ENCODE data around the gene GTPBP4. TPM values are rescaled to one million over a fixed set of nuclear protein-coding genes. Genes with fewer than 3 reads are reported as not detected.
A peak's percentile ranks its signal among the peaks of the same experiment; 100 is the strongest.

The GTPBP4 gene
- total RNA-seq, 1 donor from 2014 or later = 106 TPM

- TF ChIP-seq EZH2 (IDR thresholded peaks at IDR 0.05; ENCODE audit: insufficient read depth, low read length) = no peak
- TF ChIP-seq CTCF (IDR thresholded peaks at IDR 0.05; ENCODE audit: insufficient read depth, low read depth, low read length) = no peak
- H2AFZ ChIP-seq (ENCODE audit: low read depth, low read length) = peak overlapping the region; percentile 60
- peak overlapping the region; percentile 93 for H3K4me3 Mint-ChIP-seq (ENCODE audit: unreplicated experiment)
- FAIRE-seq (no peak), DNase-seq (ENCODE audit: low read depth) (peak; percentile 44)
- H3K9ac ChIP-seq (ENCODE audit: low read length) = peak overlapping the region; percentile 97
- H3K4me2 ChIP-seq (ENCODE audit: low read length) = peak overlapping the region; percentile 94
- peaks cover 54% of the 10 kb centered on the region for H4K20me1 ChIP-seq (ENCODE audit: insufficient read depth, low read length)
- no peaks in the 10 kb centered on the region for H3K9me3 ChIP-seq (ENCODE audit: insufficient read depth, low read depth, low read length)
- no peaks in the 10 kb centered on the region for H3K27me3 ChIP-seq (ENCODE audit: insufficient read depth, low read length)
- peak overlapping the region; percentile 97 for H3K27ac ChIP-seq (ENCODE audit: low read depth, low read length)
- peaks cover 12% of the 10 kb centered on the region for H3K4me1 ChIP-seq (ENCODE audit: insufficient read depth, low read length)
- H3K79me2 ChIP-seq (ENCODE audit: insufficient read depth, low read length) = peaks cover 82% of the 10 kb centered on the region
- H3K36me3 ChIP-seq (ENCODE audit: insufficient read depth, low read length) = peaks cover 9% of the 10 kb centered on the region
- no peaks in the 10 kb centered on the region for H3K27me3 Mint-ChIP-seq (ENCODE audit: low read depth, unreplicated experiment)
- peak overlapping the region; percentile 94 for H3K27ac Mint-ChIP-seq (ENCODE audit: unreplicated experiment)
- peaks cover 21% of the 10 kb centered on the region for H3K4me1 Mint-ChIP-seq (ENCODE audit: low read depth, unreplicated experiment)
- H3K4me3 ChIP-seq (ENCODE audit: insufficient read depth, low read depth, low read length) = peak overlapping the region; percentile 99
- peaks cover 8% of the 10 kb centered on the region for H3K36me3 Mint-ChIP-seq (ENCODE audit: low read depth, unreplicated experiment)
- no peaks in the 10 kb centered on the region for H3K9me3 Mint-ChIP-seq (ENCODE audit: unreplicated experiment)
These were observed 61.3 kb downstream of the GTPBP4 start for GRCh38 chr10:1049425-1049958.

- Histone ChIP-seq H3K4me3 (ENCODE audit: insufficient read depth, low read depth, low read length) (peak overlapping the region; percentile 99), H3K9ac (ENCODE audit: low read length) (peak overlapping the region; percentile 97), H2AFZ (ENCODE audit: low read depth, low read length) (no peak overlapping the region), H3K4me1 (ENCODE audit: insufficient read depth, low read length) (peaks cover 18% of the 10 kb centered on the region), H3K27me3 (ENCODE audit: insufficient read depth, low read length) (no peaks in the 10 kb centered on the region), H3K27ac (ENCODE audit: low read depth, low read length) (peak overlapping the region; percentile 97), H3K36me3 (ENCODE audit: insufficient read depth, low read length) (peaks cover 9% of the 10 kb centered on the region), H4K20me1 (ENCODE audit: insufficient read depth, low read length) (peaks cover 51% of the 10 kb centered on the region), H3K9me3 (ENCODE audit: insufficient read depth, low read depth, low read length) (no peaks in the 10 kb centered on the region), H3K4me2 (ENCODE audit: low read length) (peak overlapping the region; percentile 94), H3K79me2 (ENCODE audit: insufficient read depth, low read length) (peaks cover 82% of the 10 kb centered on the region)
- peak overlapping the region; percentile 94 for H3K27ac Mint-ChIP-seq (ENCODE audit: unreplicated experiment)
- peaks cover 8% of the 10 kb centered on the region for H3K36me3 Mint-ChIP-seq (ENCODE audit: low read depth, unreplicated experiment)
- TF ChIP-seq EZH2 (IDR thresholded peaks at IDR 0.05; ENCODE audit: insufficient read depth, low read length) = no peak
- TF ChIP-seq CTCF (IDR thresholded peaks at IDR 0.05; ENCODE audit: insufficient read depth, low read depth, low read length) = no peak
- no peaks in the 10 kb centered on the region for H3K27me3 Mint-ChIP-seq (ENCODE audit: low read depth, unreplicated experiment)
- H3K9me3 Mint-ChIP-seq (ENCODE audit: unreplicated experiment) = no peaks in the 10 kb centered on the region
- H3K4me3 Mint-ChIP-seq (ENCODE audit: unreplicated experiment) = peak overlapping the region; percentile 93
- DNase-seq (ENCODE audit: low read depth) (no peak), FAIRE-seq (no peak)
- H3K4me1 Mint-ChIP-seq (ENCODE audit: low read depth, unreplicated experiment) = peaks cover 23% of the 10 kb centered on the region
These were observed 61.9 kb downstream of the GTPBP4 start for GRCh38 chr10:1050145-1050544.

GRCh38 chr10:1050554-1050953 lies 62.3 kb downstream of the GTPBP4 start:
- no peaks in the 10 kb centered on the region for H3K27me3 Mint-ChIP-seq (ENCODE audit: low read depth, unreplicated experiment)
- peaks cover 8% of the 10 kb centered on the region for H3K36me3 Mint-ChIP-seq (ENCODE audit: low read depth, unreplicated experiment)
- no peaks in the 10 kb centered on the region for H3K9me3 ChIP-seq (ENCODE audit: insufficient read depth, low read depth, low read length)
- no peaks in the 10 kb centered on the region for H3K9me3 Mint-ChIP-seq (ENCODE audit: unreplicated experiment)
- peak overlapping the region; percentile 97 for H3K9ac ChIP-seq (ENCODE audit: low read length)
- no peak overlapping the region for H2AFZ ChIP-seq (ENCODE audit: low read depth, low read length)
- H3K36me3 ChIP-seq (ENCODE audit: insufficient read depth, low read length) = peaks cover 9% of the 10 kb centered on the region
- peak overlapping the region; percentile 94 for H3K4me2 ChIP-seq (ENCODE audit: low read length)
- H3K4me1 ChIP-seq (ENCODE audit: insufficient read depth, low read length) = peaks cover 20% of the 10 kb centered on the region
- no peaks in the 10 kb centered on the region for H3K27me3 ChIP-seq (ENCODE audit: insufficient read depth, low read length)
- H3K4me3 ChIP-seq (ENCODE audit: insufficient read depth, low read depth, low read length) = peak overlapping the region; percentile 99
- peaks cover 82% of the 10 kb centered on the region for H3K79me2 ChIP-seq (ENCODE audit: insufficient read depth, low read length)
- H3K27ac ChIP-seq (ENCODE audit: low read depth, low read length) = peak overlapping the region; percentile 97
- peaks cover 47% of the 10 kb centered on the region for H4K20me1 ChIP-seq (ENCODE audit: insufficient read depth, low read length)
- peaks cover 23% of the 10 kb centered on the region for H3K4me1 Mint-ChIP-seq (ENCODE audit: low read depth, unreplicated experiment)
- TF ChIP-seq CTCF (IDR thresholded peaks at IDR 0.05; ENCODE audit: insufficient read depth, low read depth, low read length) (no peak), EZH2 (IDR thresholded peaks at IDR 0.05; ENCODE audit: insufficient read depth, low read length) (no peak)
- H3K4me3 Mint-ChIP-seq (ENCODE audit: unreplicated experiment) = peak overlapping the region; percentile 93
- no peak for FAIRE-seq
- no peak overlapping the region for H3K27ac Mint-ChIP-seq (ENCODE audit: unreplicated experiment)
- DNase-seq (ENCODE audit: low read depth) = no peak
